Stimulated activated CD4-positive, alpha-beta T cell treated with anti-CD3 and anti-CD28 coated beads, Interleukin-15, amount 100 ng/mL, for 48 hours (primary cell): ENCODE measurements around the gene KCNMA1.
"Not testable (repeated sequence)": the region's sequence is repeated elsewhere in the genome, so short reads cannot be mapped to it uniquely, and the experiment has no call there.

Experiments used
- DNase-seq, 2 donors: peaks; one replicate each; pipeline ENCODE4 v3.0.0-alpha.2; 2020; ENCODE audit warnings: low read depth in 2 of 2

Gene KCNMA1

DNA sequence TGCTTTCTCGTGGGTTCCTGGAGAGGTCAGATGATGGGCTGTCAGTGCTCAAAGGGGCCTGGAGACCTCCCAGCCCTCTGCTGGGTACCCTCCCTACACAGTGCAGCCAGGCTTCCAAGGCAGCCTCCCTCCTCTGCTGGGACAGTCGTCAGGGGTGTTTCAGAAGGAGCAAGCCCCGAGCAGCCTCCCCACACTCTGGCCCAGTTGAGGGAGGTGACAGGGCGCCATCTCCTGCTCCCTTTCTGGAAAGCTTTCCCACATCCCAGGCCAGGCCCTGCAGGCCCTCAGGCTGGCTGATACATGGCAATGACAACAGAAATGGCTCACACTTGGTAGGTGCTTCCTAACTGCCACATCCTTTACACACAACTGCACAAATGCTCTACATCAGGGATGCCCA lies 32.1 kb downstream of the KCNMA1 start:
- DNase-seq = no peak

DNA sequence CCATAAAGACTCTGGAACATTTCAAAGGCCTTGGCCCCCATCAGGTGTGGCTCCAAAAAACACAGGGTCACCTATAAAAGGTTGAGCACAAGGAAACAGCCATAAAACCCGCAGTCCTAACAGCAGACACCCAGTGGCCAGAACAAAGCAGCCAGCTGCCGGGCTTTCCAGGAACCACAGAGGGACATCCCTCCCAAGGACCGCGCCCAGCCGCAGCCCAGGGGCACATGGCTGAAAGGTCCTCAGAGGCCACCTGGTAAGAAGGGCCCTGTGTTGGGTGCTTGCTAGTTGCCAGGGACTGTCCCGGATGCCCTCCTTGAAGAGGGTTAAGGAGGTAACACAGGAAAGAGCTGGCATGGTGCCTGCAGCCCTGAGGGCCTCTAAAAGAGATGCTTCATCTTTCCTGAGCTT lies 32.7 kb downstream of the KCNMA1 start:
- no peak for DNase-seq

DNA sequence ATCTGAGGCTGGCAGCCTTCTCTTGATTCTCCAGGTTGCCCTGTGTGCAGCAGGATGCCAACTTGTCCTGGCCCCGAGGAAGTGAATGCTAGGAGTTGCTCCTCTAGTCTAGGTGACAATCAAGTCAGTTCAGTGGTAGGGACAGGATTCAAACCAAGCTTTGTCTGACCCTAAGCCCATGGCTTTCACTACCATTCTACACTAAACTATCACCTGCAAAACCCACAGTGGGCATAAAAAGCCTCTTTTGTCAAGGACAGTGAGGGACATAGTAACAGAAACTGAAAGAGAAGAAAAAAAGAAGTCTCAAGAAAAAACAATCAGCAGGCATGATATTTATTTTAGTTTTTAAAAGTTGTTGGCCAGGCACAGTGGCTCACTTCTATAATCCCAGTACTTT lies 33.5 kb downstream of the KCNMA1 start:
- no peak for DNase-seq

DNA sequence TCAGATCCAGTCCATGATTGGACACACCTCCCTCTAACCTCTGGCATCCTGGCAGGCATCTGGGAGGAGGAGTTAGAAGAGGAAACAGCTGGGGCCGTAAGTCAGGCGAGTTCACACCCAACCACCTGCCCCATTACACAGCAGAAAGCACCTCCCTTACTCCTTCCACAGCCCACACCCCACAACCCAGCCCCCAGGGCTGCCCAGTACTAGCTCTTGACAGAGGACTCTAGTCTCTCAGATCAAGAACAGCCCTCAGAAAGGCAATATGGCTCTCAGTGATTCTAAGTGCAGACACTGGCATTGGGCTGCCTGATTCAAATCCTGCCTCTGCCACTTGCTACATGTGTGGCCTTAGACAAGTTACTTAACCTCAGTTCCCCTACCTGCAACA lies 34.1 kb downstream of the KCNMA1 start:
- DNase-seq = no peak

- no peak for DNase-seq
These were observed 34.6 kb downstream of the KCNMA1 start for GRCh38 chr10:77602913-77603533.

- DNase-seq = no peak
These were observed 35.2 kb downstream of the KCNMA1 start for GRCh38 chr10:77602231-77602912.

DNA sequence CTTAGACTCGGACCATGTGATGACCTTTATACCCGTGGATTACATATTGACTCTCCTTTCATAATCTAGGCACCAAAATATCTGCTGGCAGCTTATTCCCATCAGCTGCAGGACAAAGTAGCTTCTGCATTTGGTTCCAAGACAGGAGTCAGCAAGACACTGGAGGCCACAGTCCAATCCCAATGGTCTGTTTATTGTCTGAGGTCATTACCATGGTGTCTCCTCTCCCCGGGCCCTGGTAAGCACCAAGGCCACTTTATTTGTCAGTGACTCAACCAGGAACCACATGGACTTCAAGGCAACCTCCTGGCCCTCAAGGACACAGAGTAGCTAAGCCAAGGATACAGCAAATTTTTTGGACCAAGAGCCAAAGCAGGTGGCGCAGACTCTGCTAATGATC lies 36.1 kb downstream of the KCNMA1 start:
- no peak for DNase-seq

DNA sequence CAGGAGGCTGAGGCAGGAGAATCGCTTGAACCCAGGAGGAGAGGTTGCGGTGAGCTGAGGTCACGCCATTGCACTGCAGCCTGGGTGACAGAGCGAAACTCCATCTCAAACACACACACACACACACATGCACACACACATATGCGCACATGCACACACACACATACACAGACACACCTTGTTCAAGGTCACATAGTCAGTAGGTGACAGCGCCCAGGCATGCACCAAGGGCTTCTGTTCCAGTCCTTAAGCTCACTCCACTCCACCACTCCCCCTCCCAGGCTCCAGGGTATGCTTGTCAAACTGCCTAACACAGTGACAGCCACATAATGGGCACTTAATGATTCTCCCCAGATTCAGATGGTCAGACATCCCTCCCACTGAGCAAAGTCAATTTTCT lies 37.0 kb downstream of the KCNMA1 start:
- no peak for DNase-seq

- DNase-seq = no peak
These were observed 38.0 kb downstream of the KCNMA1 start for GRCh38 chr10:77599651-77600050.

GRCh38 chr10:77598606-77599005 lies 39.0 kb downstream of the KCNMA1 start:
- DNase-seq = no peak

DNA sequence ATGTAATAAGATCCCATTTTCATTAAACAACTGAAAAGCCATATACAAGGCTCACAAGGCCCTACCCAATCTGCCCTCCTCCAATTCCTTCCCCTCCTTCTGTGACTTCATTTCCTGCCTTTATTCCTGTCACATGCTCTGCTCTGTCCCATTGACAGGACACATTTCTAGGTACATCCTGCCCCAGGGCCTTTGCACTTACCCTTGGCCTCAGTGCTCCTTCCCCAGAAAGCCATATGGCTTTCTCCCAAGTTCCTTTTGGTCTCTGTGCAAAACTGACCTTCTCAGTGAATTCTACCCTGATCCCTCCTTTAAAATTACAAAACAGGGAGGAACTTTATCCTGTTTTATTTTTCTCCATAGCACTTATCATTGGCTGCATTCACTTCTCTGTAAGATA lies 40.0 kb downstream of the KCNMA1 start:
- no peak for DNase-seq

DNA sequence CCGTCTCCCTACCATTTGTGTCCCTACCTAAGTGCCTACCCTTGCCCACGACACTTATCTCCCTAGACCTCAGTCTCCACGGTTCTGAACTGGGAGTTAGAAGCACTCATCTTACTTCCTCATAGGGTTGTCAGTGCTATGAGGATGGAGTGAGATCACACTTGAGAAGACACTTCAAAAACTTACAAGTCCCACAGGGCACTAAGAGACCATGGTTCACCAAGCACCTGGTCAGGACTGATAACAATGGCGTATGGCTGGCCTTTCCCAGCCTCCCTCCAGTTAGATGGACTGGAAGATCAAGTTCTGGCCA lies 43.2 kb downstream of the KCNMA1 start:
- DNase-seq = no peak

DNA sequence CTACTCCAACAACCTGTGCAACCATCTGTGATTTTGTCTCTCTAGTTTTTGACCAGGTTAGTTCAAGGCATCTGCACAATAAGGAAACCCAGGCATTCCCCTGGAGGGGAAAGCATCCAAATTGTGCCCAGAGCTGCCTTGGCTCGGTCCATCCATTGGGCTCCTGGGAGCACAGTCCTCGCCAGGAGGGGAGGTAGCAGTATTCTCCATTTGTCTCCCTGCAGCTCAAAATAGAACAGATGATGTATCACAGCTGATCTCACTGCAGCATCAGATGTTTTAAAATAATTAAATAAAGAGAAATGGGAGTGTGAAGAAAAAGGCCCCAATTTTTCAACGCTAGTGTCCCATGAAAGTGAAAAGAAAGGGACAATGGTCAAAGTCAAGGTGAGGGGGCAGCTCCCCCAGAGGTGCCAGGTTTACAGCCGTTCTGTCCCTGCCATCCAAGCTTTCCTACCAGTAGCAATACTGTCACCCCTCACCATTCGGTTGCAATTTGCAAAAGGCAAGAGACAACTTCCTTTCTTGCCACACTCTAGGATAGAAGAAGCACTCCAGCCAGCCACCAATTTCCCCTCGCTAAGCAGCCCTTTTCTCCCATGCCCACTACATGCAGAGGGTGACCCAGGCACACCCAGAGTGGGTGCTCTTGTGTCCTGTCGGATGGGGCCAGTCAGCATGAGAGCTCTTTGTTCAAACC lies 43.7 kb downstream of the KCNMA1 start:
- no peak for DNase-seq

DNA sequence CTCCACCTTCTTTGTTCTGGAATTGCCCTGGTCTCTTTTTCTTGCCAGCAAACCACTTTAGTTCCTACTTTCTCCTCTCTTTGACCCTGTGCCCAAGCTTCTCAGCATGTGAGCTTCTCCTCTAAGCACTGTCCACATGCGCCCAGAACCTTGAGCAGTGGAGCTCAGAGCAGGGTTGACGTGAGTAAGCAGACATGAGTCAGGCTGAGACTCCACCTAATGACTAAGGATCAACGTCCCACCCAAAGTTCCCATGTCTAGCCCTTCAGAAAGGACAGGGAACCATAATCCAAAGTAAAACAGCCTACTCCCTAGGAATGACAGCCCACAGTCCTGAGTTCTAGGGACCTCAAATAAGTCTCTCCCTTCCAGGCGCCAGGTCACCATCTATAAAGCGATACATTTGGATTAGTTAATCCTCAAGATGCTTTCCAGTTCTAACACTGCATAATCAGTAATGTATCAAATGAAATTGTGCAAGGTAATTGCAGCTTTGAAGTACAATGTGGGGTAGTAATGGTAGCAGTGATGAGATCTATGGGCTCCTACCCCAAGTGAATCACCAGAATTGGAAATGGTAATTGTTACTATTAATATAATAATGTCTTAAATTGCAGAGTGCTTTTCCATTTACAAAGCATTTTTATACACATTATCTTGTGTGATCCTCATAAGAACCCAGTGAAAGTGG lies 44.5 kb downstream of the KCNMA1 start:
- no peak for DNase-seq

DNA sequence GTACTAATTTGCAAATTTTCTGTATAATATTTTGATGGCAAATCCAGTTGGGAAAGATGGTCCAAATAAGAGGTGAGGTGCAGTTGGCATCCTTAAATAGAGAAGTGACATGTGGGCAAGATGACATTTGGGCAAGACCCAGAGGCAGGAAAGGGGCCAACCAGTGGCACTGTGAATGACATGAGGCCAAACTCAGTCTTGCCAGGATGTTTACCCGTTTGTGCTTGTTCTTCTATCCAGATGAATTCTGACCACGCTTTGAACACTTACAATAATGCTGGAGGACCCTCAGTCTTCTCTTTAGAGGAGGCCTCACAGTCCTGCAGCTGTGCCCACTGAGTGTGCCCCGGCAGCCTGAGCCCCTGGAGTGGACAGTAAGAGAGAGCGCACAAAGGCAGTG lies 45.1 kb downstream of the KCNMA1 start:
- no peak for DNase-seq

DNA sequence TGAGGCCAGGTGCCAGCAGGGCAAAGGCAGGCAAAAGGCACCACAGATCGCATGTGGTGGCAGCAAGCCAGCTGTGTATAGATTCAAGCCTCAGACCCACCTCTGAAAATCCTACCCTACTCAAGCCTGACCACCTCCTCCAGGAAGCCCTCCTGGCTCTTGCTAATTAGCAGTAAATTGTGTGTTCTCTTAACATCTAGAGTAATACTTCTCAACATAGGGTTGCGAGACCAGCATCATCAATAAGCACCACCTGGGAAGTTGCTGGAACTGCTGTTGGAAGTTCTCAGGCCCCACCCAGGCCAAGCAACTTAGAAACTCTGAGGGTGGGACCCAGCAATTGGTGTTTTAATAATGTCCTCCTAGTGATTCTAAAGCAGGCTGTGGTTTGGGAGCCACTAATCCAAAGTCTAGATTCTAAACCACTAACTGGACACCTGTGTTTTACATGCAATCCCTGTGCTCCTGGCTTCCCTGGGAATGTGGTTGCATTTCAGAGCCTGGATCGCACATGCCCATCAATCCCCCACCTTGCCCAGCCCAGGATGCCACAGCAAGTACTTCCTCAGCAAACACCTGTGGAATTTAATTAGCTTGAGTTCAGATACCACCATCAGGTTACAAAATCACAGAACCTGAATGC lies 46.2 kb downstream of the KCNMA1 start:
- DNase-seq = no peak

GRCh38 chr10:77590344-77591237 lies 47.0 kb downstream of the KCNMA1 start:
- DNase-seq = no peak

DNA sequence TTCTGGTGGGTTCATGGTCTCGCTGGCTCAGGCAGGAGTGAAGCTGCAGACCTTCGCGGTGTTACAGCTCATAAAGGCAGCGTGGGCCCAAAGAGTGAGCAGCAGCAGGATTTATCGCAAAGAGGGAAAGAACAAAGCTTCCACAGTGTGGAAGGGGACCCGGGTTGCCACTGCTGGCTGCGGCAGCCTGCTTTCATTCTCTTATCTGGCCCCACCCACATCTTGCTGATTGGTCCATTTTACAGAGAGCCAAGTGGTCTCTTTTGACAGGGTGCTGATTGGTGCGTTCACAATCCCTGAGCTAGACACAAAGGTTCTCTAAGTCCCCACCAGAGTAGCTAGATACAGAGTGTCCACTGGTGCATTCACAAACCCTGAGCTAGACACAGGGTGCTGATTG lies 47.9 kb downstream of the KCNMA1 start:
- not testable (repeated sequence) for DNase-seq

DNA sequence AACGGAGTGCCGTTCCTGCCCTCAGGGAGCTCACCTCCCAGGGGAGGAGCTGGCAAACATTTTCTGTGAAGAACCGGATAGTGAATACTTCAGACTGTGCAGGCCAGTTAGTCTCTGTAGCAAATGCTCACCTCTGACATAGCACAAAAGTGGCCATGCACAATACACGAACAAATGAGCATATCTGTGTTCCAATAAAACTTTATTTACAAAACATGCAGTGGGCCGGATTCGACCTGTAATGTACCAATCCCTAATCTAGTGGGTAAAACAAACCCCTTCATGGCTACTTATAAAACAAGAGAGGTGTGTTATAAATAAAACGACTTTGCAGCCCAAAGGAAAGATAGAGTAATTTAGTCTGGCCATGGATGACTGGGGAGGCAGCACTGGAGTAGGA lies 48.7 kb downstream of the KCNMA1 start:
- no peak for DNase-seq

GRCh38 chr10:77587416-77587790 lies 50.2 kb downstream of the KCNMA1 start:
- DNase-seq = no peak

DNA sequence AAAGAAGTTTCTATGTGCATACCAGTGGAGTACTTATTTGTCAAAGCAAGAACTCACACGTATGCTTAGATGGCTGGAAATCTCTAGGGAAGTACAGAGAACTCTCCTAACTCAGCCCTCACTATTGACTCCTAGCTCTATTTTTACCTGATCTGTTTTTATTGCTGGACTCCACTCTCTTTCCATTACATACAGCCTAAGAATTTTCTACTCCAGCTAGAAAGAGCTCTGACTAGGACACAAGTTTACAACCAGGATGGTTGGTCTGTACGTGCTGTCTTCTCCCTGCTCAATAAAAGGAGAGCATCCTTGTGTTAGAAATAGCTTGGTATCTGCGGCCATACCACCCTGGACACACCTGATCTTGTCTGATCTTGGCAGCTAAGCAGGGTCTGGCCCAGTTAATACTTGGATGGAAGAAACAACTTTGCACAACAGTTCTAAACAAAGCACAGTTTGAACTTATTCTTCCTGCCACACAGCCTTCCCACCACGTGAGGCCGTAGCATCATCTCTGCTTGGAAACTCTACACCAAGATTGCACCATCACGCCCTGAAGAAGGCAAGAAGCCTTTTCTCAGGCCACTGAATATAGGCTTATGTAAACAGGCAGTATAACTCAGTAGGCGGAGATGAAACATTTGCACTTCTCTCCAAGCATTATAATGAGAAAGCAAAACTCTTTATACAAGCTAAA lies 50.7 kb downstream of the KCNMA1 start:
- DNase-seq = no peak
